H7 (cell line): ENCODE data around the gene DISP1. TPM values are rescaled to one million over a fixed set of nuclear protein-coding genes. Genes with fewer than 3 reads are reported as not detected.

Experiments
- DNase-seq: peaks from one replicate; pipeline ENCODE4 v3.0.0; 2012
- H3K27me3 ChIP-seq: 2 replicates; pipeline ENCODE4 v1.6.0; 2011; ENCODE audit warnings: mild to moderate bottlenecking, low read length; ENCODE audit not compliant: control insufficient read depth, insufficient read depth
- H3K36me3 ChIP-seq: replicated peaks from 2 replicates; pipeline ENCODE4 v1.5.1; 2011; ENCODE audit warnings: low read length; ENCODE audit not compliant: control insufficient read depth, insufficient read depth
- H3K4me3 ChIP-seq: 2 replicates; pipeline ENCODE4 v1.5.1; 2011; ENCODE audit warnings: low read depth, mild to moderate bottlenecking, control low read depth, low read length, moderate library complexity; ENCODE audit not compliant: insufficient read depth
- total RNA-seq: library from RNA; depleted of rRNA; stranded (reverse); fragments of >200 nt; shearing (Covaris generic); gene quantifications from 2 replicates; pipeline ENCODE4 v1.2.3, GENCODE V29; 2014; rRNA removed

The DISP1 gene
- 4.0 and 4.8 TPM in 2 replicates for total RNA-seq

- H3K36me3 ChIP-seq = no peaks in the 10 kb centered on the region
- H3K4me3 ChIP-seq = peak within 1 kb of the TSS; percentile 93
- peaks cover 11% of the 10 kb centered on the region for H3K27me3 ChIP-seq
- DNase-seq = peak; percentile 93
These were observed at the start of gene DISP1 for GRCh38 chr1:222814536-222815439. Gene DISP1 (plus strand): TSS chr1:222815039. CDS start chr1:222942824, 127,785 bp downstream.

- no peaks in the 10 kb centered on the region for H3K27me3 ChIP-seq
- no peaks in the 10 kb centered on the region for H3K36me3 ChIP-seq
- H3K4me3 ChIP-seq = no peak overlapping the region
- DNase-seq = no peak
These were observed 47.7 kb upstream of the DISP1 start for GRCh38 chr1:222767152-222767571.

GRCh38 chr1:222768592-222768991 is 46.2 kb upstream of the DISP1 start:
- no peak for DNase-seq
- H3K4me3 ChIP-seq = no peak overlapping the region

GRCh38 chr1:222769181-222769580 is 45.7 kb upstream of the DISP1 start:
- peak; percentile 10 for DNase-seq

More at GRCh38 chr1:222768592-222768991, 46.2 kb upstream of the DISP1 start:
- H3K27me3 ChIP-seq = no peaks in the 10 kb centered on the region
- no peaks in the 10 kb centered on the region for H3K36me3 ChIP-seq

GRCh38 chr1:222769971-222770620 is 44.7 kb upstream of the DISP1 start:
- no peak overlapping the region for H3K4me3 ChIP-seq
- H3K27me3 ChIP-seq = no peaks in the 10 kb centered on the region
- no peaks in the 10 kb centered on the region for H3K36me3 ChIP-seq
- no peak for DNase-seq

More at GRCh38 chr1:222769181-222769580, 45.7 kb upstream of the DISP1 start:
- Histone ChIP-seq H3K4me3 (no peak overlapping the region), H3K27me3 (no peaks in the 10 kb centered on the region), H3K36me3 (no peaks in the 10 kb centered on the region)

GRCh38 chr1:222772996-222773379 is 41.9 kb upstream of the DISP1 start:
- no peaks in the 10 kb centered on the region for H3K27me3 ChIP-seq
- no peak for DNase-seq
- H3K36me3 ChIP-seq = no peaks in the 10 kb centered on the region
- no peak overlapping the region for H3K4me3 ChIP-seq

GRCh38 chr1:222777463-222777862 is 37.4 kb upstream of the DISP1 start:
- H3K27me3 ChIP-seq = no peaks in the 10 kb centered on the region
- H3K4me3 ChIP-seq = no peak overlapping the region
- no peaks in the 10 kb centered on the region for H3K36me3 ChIP-seq
- DNase-seq = no peak

- Histone ChIP-seq H3K36me3 (no peaks in the 10 kb centered on the region), H3K4me3 (no peak overlapping the region), H3K27me3 (no peaks in the 10 kb centered on the region)
- no peak for DNase-seq
These were observed 36.9 kb upstream of the DISP1 start for GRCh38 chr1:222777977-222778376.

GRCh38 chr1:222781251-222781650 is 33.6 kb upstream of the DISP1 start:
- Histone ChIP-seq H3K4me3 (no peak overlapping the region), H3K36me3 (no peaks in the 10 kb centered on the region), H3K27me3 (no peaks in the 10 kb centered on the region; the same call in 1 of the 2 replicates)
- no peak for DNase-seq

GRCh38 chr1:222783051-222783450 is 31.8 kb upstream of the DISP1 start:
- no peaks in the 10 kb centered on the region for H3K36me3 ChIP-seq
- no peaks in the 10 kb centered on the region; the same call in 1 of the 2 replicates for H3K27me3 ChIP-seq
- H3K4me3 ChIP-seq = no peak overlapping the region
- no peak for DNase-seq

GRCh38 chr1:222784371-222784770 is 30.5 kb upstream of the DISP1 start:
- H3K27me3 ChIP-seq = no peaks in the 10 kb centered on the region; the same call in 1 of the 2 replicates
- H3K4me3 ChIP-seq = no peak overlapping the region
- no peak for DNase-seq
- H3K36me3 ChIP-seq = no peaks in the 10 kb centered on the region

GRCh38 chr1:222784916-222785315 is 29.9 kb upstream of the DISP1 start:
- H3K27me3 ChIP-seq = no peaks in the 10 kb centered on the region; the same call in 1 of the 2 replicates
- no peak for DNase-seq
- no peak overlapping the region for H3K4me3 ChIP-seq
- H3K36me3 ChIP-seq = no peaks in the 10 kb centered on the region

GRCh38 chr1:222785529-222785928 is 29.3 kb upstream of the DISP1 start:
- Histone ChIP-seq H3K36me3 (no peaks in the 10 kb centered on the region), H3K27me3 (no peaks in the 10 kb centered on the region; the same call in 1 of the 2 replicates), H3K4me3 (no peak overlapping the region)
- no peak for DNase-seq

- DNase-seq = no peak
- Histone ChIP-seq H3K36me3 (no peaks in the 10 kb centered on the region), H3K27me3 (no peaks in the 10 kb centered on the region; the same call in 1 of the 2 replicates), H3K4me3 (no peak overlapping the region)
These were observed 28.7 kb upstream of the DISP1 start for GRCh38 chr1:222786121-222786520.

- no peaks in the 10 kb centered on the region for H3K36me3 ChIP-seq
- H3K4me3 ChIP-seq = no peak overlapping the region
- peaks cover 1% of the 10 kb centered on the region; the same call in 1 of the 2 replicates for H3K27me3 ChIP-seq
- no peak for DNase-seq
These were observed 27.1 kb upstream of the DISP1 start for GRCh38 chr1:222787729-222788128.
